HG02840 (cell line): ENCODE results near the gene HPCAL1.

Experiments used
- ATAC-seq: cut with Tn5 transposase; IDR thresholded peaks from one replicate; pipeline ENCODE4 v1.9.1; 2021; ENCODE audit warnings: mild to moderate bottlenecking, moderate library complexity, moderate number of reproducible peaks; ENCODE audit not compliant: unreplicated experiment, low FRiP score

HPCAL1 gene

GRCh38 chr2:10413503-10413902 is 110.8 kb downstream of the HPCAL1 start:
- no peak for ATAC-seq

GRCh38 chr2:10413991-10414451 is 111.3 kb downstream of the HPCAL1 start:
- no peak for ATAC-seq

- ATAC-seq, result no peak
Observed at GRCh38 chr2:10414591-10414990, 111.9 kb downstream of the HPCAL1 start.

- no peak for ATAC-seq
Observed at GRCh38 chr2:10415048-10415447, 112.3 kb downstream of the HPCAL1 start.

- ATAC-seq, result no peak
Observed at GRCh38 chr2:10415640-10416039, 112.9 kb downstream of the HPCAL1 start.

DNA sequence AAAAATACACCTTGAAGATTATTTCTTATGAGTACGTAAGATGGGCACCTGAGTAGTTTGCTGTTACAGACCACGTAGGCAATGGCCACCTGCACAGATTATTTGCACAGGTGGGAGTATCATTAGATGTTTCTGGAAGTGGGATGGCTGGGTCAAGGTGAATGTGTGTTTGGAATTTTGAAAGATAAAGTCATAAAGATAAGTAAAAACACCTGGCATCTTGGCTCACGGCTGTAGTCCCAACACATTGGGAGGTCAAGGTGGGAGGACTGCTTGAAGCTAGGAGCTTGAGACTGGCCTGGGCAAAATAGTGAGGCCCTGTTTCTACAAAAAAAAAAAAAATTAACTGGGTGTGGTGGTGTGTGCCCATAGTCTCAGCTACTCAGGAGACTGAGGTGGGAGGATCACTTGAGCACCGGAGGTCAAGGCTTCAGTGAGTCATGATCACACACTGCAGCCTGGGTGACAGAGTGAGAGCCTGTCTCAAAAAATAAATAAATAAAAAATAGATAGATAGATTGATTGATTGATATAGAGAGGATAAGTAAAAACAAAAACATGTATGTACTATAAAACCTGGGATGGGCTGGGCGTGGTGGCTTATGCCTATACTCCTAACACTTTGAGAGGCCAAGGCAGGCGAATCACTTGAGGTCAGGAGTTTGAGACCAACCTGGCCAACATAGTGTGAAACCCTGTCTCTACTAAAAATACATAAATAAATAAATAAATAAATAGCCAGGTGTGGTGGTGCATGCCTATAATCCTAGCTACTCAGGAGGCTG is 115.0 kb downstream of the HPCAL1 start:
- no peak for ATAC-seq

DNA sequence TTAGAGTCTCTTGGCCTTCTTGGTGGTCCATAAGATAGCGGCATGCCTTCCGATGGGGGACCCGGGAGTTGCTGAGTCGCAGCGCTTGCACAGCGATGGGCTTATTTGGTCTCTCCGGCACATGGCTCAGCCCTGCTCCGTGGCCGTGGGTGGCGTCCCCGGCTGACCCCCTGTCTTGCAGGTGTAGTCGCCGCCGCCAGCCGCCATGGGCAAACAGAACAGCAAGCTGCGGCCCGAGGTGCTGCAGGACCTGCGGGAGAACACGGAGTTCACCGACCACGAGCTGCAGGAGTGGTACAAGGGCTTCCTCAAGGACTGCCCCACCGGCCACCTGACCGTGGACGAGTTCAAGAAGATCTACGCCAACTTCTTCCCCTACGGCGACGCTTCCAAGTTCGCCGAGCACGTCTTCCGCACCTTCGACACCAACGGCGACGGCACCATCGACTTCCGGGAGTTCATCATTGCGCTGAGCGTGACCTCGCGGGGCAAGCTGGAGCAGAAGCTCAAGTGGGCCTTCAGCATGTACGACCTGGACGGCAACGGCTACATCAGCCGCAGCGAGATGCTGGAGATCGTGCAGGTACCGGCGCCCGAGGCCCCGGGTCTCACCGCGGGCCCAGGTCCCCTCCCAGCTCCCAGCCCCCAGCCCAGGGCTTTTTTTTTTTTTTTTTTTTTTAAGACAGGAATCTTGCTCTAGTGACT is 117.0 kb downstream of the HPCAL1 start:
- no peak for ATAC-seq

DNA sequence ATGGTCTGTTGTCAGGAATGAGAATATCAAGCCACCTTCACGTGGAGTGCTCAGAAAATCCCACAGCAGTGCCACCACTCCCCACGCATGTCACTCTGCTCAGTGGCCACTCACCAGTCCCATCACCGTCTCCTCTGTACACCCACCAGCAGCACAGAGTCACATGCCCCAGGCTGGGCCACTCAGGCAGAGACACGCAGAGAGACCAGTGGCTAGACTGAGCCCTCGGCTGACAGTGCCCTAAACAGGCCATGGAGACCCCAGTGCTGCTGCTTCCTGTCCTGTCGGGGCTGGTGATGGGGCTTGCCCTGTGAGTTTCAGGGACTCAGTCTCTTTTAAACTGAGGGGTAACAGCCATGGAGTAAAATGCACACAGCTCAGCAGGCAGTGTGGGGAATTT is 119.5 kb downstream of the HPCAL1 start:
- ATAC-seq, result no peak

GRCh38 chr2:10422732-10423399 is 120.2 kb downstream of the HPCAL1 start:
- no peak for ATAC-seq

- no peak for ATAC-seq
Observed at GRCh38 chr2:10423400-10423774, 120.7 kb downstream of the HPCAL1 start.

DNA sequence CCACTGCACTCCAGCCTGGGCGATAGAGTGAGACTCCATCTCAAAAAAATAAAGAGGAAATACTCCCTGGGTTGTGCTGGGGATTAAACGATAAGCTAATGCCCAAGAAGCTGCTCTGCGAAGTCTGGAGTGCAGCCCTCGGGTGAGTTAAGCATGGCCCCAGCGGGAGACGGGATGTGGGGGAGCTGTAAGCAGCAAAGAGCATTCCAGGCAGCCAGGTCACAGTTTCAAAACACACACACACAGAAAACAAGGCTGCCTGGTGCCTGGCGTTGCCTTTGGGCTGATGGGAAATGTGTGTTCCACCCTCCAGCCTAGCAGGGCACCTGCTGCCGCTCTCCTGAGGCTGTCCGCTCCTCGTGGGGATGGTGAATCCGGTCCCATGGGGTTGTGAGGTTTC is 121.3 kb downstream of the HPCAL1 start:
- ATAC-seq, result no peak

- ATAC-seq, result no peak
Observed at GRCh38 chr2:10424916-10425505, 122.3 kb downstream of the HPCAL1 start.

GRCh38 chr2:10425699-10426098 is 123.0 kb downstream of the HPCAL1 start:
- ATAC-seq, result no peak

DNA sequence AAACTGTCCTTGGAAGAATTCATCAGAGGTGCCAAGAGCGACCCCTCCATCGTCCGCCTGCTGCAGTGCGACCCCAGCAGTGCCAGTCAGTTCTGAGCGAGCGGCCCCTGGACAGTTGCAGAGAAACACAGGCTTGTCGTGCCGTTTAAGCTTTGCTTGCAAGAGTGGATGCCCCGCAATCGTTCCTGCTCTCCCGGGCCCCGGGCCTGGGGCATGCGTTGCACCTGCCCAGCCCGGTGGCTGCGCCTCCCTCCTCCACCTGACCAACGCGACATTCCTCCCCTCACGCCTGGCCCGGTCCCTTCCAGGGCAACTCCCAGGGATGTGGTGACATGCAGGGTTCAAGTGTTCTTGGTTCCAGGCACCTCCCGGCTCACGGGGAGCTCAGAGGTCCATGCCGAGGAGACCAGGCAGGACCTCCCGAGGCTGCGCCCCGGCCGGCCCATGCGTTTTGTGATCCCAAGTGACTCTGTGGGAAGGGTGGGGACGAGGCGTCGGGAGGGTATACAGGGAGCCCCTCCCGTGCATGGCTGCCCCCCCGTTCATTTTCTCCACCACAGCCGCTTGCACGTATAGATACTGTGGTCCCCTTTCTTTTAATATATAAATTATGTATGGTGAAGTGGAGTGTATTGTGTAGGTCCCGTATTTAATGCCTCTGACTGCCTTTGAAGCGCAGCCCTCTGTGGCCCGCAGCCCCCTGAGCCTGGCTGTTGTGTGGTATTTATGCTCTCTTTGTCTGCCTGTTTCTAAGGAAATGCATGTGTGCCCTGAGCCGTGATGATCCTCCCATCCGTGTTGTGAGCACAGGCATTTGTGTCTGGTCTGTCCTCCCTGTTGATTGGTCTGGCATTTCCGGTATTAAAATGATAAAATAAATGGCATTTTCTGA is 124.3 kb downstream of the HPCAL1 start:
- ATAC-seq, result no peak

- ATAC-seq, result no peak
Observed at GRCh38 chr2:10427618-10427949, 124.9 kb downstream of the HPCAL1 start.

DNA sequence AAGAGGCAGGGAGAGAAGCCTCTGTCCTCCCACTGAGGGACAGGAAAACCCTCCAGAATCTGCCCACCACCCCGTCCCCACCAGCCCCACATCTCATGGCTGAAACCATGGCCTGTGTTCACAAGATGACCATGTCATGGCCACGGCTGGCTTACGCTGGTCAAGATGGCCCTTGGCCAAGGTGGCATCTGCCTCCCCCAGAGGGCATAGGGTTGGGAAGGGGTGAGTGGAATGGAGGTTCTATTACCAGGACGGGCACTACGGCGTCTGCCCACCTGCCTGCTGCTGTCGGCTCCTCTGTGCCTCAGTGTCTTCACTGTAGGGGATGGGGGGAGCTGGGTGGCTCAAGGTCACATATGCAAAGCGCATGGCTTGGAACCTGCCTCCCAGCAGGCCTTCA is 125.7 kb downstream of the HPCAL1 start:
- no peak for ATAC-seq

DNA sequence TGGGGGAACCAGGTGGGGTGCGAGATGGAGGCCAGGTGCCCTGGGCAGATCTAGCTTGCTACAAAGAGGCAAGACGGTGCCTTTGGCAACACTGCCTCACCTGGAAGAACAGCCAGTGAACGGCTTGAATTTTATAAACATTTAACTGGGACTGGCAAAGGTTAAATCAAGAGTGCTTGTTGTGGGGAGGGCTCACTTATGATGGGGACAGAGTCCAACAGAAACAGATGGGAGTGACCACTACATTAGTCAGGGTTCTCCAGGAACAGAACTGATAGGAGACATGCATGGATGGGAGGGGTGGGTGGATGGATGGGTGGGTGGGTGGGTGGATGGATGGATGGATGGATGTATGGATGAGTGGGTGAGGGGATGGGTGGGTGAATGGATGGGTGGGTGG is 126.2 kb downstream of the HPCAL1 start:
- ATAC-seq, result no peak

- ATAC-seq, result no peak
Observed at GRCh38 chr2:10430886-10431622, 128.3 kb downstream of the HPCAL1 start.

GRCh38 chr2:10431797-10432196 is 129.1 kb downstream of the HPCAL1 start:
- no peak for ATAC-seq
